GM19372 (cell line): ENCODE data around the gene APOB.

Experiments
- ATAC-seq: cut with Tn5 transposase; IDR thresholded peaks from one replicate; pipeline ENCODE4 v1.9.1; 2021; ENCODE audit warnings: mild to moderate bottlenecking, low read depth, moderate library complexity; ENCODE audit not compliant: unreplicated experiment

The APOB gene

GRCh38 chr2:20953146-20953824, 90.6 kb downstream of the APOB start:
- no peak for ATAC-seq
